GM19035 (cell line): ENCODE data around the gene CLEC20A.

Experiments used
- ATAC-seq: cut with Tn5 transposase; IDR thresholded peaks from one replicate; pipeline ENCODE4 v1.9.1; 2021; ENCODE audit not compliant: unreplicated experiment

Gene CLEC20A

DNA sequence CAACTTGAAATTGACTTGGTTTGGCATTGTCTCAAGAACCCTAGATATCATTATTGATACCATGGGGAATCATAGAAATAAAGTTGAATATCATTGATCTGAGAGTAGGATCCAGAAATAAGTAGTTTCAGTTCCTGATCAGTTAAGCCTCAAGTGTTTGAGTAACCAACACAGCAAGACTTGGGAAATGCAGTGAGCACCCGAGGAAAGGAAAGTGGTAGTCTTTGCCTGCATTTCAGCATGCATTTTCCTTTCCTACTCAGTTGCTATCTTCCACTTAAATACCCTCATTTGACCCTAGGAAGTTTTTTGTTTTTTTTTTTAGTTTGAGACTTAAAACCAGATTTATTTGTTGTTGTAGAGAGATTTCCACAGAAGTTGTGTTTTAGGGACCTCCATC lies 18.9 kb downstream of the CLEC20A start:
- ATAC-seq, result no peak

DNA sequence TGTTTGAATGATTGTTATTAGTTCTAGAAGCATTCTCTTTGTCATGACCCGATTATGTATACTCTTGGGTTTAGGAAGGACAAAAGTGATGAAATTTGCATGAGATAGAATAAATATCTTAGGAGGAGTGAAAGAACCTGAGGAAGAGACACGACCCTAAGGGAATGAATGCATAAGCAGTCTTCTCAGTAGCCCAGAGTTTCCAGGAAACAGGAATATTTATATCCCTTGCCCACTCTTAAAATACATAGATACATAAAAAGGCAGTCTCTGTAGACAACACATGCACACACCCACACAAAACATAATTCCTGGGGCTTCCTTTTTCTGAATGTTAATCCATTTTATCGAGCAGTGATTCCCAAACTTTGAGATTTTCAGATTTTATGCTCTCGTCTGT lies 19.4 kb downstream of the CLEC20A start:
- no peak for ATAC-seq

DNA sequence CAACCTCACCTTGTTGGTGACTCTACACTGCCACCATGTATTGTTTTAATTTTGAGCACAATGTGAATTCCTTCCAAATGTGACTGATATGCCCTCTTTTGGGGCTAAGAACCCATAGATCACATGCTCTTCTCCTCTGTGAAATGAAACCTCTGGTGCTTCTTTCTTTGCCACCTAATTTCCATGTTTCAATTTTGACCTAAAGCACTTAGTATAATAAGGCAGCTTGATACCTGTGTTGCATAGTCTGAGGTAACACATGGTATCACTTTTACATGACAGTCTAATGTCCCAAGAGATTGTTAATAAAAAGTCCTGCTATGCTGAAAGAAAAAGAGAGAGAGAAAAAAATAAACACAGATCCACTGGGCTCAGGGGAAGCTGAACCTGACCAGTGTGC lies 24.2 kb downstream of the CLEC20A start:
- ATAC-seq, result no peak

DNA sequence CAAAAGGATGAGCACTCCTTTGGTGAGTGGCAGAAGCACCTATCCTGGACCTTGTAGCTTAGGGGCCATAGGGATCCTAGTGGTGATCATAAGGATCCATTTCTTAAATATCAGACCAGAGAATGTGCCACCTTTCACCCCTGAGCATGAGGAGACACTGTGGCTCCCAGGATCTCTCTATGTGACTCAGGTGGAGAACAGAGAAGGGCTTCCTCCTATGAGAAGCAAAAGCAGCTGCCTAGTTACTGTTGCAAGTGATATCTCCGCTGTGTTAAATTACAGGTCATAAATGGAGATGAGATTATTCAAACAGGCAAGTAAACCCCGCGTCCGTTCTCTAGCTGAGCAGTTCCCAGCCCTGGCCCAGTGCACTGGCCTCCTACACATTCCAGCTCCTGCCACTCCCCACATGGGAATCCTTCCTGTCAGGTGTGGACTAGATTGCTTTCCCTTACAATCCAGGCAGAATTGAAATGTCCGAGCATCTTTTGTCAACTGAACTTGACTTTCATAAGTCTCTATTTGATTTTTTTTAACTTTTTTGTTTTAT lies 26.3 kb downstream of the CLEC20A start:
- ATAC-seq, result no peak

DNA sequence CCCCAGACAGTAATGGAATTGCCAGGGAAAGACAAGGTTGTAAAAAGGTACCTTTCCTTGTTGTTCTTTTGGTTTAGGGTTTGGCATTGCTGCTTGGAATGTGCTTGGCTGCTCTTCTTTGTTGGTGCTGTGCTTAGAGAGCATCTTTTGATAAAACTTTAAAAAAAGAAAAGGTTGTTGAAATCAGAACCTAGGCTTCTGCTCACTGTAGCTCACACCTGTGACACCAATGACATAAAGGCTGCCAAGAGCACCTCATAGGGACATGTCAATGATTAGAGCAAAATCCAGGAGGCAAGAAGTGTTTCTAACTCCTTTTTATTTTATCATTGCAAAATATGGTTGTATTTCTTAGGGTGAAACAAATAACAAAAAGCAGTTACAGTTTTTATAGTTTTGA lies 28.9 kb downstream of the CLEC20A start:
- no peak for ATAC-seq

DNA sequence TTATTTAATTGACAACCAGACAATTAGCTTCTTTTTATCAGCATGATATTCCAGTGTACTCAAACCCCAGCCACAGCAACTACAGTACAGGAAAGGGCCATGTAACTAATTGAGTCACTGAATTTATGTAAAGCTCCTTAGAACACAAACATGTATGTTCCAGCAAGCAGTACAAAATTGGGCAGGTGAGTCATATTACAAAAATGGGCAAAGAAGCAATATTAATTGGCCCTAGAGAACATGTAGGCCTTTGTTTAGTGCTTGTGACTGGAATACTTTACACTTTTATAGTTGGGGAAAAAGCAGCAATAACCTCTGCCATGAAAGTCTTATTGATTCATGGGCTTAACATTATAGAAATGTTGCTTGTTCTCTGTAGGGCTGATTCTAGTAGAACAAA lies 31.8 kb downstream of the CLEC20A start:
- no peak for ATAC-seq

DNA sequence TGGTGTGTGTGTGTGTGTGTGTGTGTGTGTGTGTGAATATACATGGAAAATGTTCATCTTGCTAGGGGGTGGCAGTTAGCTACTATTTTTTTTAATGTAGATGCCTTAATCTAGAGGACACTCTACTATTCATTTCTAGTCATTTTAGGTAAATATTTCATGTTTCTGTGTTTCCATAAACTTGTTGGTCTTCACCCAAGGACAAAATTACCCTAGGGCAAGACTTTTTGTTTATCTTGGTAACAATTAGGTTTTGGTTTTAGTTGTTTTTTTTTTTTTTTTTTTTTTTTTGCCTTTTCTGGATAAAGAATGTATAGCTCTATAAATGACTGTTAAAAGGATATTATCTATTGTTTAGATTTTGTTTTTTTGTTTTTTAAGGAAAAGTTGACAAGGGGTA lies 32.2 kb downstream of the CLEC20A start:
- no peak for ATAC-seq

DNA sequence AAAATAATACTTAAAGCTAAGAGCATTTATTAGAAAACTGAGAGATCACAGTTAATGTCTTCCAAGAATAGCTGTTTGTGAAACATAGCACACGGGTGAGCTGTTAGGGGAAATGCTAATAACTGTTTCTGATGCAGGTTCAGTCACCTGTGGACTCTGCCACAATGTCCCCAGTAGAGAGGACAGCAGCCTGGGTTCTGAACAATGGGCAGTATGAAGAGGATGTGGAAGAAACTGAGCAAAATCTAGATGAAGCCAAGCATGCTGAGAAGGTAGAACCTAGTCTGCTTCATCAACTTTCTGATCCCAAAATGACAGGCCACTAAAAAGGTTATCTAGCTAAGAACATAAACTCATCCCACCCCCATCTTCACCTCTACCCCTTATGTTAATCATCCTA lies 32.6 kb downstream of the CLEC20A start:
- ATAC-seq, result no peak

DNA sequence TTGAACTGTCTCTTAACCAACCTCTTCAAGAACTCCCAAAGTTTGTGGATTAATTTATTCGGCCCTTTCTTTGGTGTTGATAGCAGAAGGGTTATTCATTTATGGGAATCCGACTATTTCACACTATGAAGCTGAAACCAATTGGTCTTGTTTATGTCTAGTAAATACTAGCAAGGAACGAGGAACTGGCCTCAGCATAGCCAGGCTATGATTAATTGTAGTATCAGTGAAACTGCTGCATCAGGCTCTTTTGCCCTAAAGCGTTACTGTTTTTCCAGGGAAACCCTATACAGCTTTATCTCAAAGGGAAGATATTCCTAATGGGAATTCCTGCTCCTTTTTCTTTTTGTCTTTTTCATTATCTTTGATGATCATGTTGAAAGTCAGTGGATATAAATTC lies 35.1 kb downstream of the CLEC20A start:
- no peak for ATAC-seq

DNA sequence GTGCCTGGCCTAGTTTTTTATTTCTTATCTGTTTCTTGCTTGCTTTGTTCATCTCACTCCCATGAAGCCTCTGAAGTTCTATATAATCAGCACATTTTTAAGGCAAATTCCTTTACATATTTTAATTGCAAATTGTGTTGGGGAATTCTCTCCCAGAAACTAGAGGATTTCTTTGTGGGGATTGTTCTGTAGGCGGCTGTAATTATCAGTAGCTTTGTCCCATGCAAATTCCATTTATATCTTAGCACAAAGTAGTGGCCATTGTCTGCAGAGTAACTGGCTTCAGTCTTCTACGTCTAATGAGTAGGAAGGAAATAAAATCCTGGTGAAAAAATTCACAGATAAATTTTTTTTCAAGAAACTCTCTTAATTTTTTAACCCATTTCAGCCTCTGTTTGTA lies 35.7 kb downstream of the CLEC20A start:
- ATAC-seq, result no peak

DNA sequence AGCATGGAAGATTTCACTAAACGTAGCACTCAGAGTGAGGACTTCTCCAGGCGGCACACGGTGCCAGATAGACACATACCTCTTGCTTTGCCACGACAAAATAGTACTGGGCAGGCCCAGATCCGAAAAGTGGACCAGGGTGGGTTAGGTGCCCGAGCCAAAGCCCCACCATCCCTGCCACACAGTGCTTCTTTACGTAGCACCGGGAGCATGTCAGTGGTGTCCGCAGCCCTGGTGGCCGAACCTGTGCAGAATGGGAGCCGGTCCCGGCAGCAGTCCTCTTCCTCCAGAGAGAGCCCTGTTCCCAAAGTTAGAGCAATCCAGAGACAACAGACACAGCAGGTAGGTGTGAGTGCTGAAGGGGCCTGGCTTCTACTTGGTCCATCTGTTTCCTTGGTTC lies 38.6 kb downstream of the CLEC20A start:
- no peak for ATAC-seq

DNA sequence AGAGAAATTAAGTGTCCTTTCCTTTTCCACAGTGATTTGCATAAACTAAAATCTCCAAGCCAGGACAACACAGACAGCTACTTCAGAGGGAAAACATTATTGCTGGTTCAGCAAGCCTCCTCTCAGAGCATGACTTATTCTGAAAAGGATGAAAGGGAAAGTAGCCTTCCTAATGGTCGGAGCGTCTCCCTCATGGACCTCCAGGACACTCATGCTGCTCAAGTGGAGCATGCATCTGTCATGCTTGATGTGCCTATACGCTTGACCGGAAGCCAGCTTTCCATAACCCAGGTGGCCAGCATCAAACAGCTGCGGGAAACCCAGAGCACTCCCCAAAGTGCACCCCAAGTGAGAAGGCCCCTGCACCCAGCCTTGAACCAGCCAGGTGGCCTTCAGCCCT lies 39.1 kb downstream of the CLEC20A start:
- ATAC-seq, result no peak

DNA sequence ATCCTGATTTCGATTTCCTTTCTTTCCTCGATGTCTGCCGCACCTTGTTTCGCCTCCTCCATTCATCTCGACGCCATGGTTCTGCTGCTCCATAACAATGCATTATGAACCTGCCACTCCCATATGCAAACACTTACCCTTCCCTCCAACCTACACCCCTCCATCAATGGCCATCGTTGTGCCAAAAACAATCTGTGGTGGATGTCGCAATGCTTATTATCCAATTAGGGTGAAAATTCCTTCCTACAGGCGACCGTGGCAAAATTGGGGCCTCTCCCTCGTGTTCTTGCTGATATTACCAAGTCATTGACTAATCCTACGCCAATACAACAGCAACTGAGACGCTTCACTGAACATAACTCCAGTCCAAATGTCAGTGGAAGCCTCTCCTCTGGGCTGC lies 40.3 kb downstream of the CLEC20A start:
- ATAC-seq, result no peak

DNA sequence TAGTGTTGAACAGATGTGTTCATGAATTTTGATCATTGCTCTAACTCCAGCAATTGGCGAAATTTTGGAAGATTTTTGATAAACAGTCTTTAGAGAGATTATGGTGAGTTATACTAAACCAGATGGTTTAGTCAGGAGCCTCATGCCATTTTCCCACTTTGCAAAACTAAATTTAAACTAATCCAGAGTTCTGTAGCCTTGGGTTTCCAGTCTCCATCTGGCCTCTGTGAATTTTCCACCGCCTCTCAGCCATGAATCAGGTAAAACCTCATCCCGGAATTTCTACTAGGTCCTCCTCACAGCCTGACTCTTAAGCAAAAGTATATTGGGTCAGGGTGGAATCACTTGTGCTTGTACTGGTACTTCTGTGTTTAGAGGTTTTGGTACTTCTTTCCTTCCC lies 44.8 kb downstream of the CLEC20A start:
- ATAC-seq, result no peak

DNA sequence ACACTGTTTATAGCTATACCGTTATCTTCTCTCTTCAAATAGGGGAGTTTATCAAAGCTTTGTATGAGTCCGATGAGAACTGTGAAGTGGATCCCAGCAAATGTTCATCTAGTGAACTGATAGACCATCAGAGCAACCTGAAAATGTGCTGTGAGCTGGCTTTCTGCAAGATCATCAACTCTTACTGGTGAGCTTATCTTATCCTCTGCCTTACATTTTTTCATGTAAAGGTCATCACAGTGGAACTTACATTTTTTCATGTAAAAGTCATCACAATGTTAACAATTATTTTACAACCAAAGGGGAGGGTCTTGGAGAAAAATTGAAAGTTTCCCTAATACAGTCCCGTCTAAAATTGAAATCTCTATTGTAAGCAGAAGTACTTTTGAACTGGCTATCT lies 45.2 kb downstream of the CLEC20A start:
- no peak for ATAC-seq

DNA sequence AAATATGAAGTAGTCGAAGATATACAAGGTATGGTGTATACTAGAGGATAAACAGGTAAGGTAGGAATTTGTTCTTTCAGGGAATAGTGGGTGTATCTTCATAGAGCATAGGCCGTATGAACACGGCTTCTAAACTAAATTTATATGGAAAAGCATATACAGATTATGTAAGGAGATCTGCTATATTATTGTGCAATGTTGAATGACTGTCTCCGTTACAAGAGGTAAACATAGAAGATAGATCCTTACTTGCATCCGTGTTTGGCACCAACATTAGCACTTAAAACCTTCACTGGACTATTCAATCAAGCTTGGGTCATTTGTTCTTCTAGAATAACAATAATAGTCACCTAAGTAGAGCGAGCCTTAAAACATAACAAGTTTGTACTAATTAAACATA lies 45.9 kb downstream of the CLEC20A start:
- ATAC-seq, result no peak

DNA sequence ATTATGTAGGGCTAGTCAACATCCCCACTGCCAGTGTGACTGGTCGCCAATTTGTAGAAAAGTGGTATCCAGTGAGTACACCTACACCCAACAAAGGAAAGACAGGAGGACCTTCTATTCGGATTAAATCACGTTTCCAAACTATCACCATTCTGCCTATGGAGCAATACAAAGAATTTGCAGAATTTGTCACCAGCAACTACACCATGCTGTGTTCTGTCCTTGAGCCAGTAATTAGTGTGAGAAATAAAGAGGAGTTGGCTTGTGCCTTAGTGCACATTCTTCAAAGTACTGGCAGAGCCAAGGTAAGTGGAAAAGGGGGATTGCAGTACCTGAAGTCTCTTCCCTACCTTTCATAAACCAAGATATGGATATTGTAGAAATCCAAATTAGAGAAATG lies 53.8 kb downstream of the CLEC20A start:
- no peak for ATAC-seq

DNA sequence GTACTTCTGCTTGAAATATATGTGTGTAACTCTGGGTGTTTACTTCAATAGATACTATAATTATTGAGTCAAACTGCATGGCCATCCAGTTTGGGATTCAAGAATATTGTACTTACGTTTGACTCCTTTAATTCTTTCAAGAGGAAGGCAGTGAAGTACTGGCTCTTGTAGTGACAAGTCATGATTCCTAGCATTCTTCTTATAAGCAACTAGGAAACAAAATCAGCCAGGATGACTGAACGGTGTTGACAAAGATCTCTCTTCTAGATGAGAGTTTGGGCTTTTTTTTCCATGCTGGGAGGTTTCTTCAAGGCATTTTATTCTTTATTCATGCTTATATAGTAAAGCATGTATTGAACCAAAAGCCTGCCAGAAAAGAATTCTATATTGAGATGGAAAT lies 58.3 kb downstream of the CLEC20A start:
- no peak for ATAC-seq

DNA sequence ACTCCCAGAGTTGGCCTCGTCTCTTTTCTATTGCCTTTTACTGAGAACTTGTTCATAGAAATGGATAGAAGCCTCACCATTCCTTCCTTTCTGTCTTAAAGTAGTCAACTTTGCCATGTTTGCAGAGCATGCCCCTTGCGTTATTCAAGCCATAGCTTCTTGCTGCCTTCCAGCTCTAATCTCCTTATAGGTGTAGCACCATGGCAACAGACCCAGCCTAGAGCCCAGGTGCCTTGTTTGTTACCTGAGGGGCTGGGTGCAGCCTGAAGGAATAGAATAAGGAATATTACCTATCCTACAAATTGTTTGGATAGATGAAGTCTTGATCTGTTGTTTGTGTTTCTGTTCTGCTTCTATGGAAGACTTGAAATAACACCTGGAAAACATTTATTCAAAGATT lies 59.9 kb downstream of the CLEC20A start:
- ATAC-seq, result no peak

DNA sequence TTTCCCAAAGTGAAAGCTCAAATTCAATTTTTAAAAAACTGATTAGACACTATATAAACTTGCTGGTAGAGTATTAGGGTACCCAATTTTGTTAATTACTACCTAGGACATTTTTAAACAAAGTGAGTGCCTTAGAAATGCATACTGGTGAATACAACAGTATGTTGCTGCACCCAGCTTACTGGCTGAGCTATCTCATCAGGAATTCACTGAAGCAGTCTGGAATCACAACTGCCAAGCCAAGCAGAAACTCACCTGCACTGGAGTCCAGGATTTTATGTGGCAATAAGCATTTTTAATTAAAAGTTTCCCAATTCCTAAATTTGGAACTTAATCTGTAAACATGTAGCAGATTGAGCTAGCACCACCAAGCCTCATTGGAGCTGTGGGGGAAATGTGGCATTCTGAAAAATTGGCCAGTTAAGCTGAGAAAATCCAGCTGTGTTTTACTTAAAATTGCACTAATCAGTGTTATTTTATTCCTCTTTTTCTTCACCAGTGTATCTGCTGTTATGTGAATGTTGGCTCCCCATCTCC lies 61.8 kb downstream of the CLEC20A start:
- ATAC-seq, result no peak

DNA sequence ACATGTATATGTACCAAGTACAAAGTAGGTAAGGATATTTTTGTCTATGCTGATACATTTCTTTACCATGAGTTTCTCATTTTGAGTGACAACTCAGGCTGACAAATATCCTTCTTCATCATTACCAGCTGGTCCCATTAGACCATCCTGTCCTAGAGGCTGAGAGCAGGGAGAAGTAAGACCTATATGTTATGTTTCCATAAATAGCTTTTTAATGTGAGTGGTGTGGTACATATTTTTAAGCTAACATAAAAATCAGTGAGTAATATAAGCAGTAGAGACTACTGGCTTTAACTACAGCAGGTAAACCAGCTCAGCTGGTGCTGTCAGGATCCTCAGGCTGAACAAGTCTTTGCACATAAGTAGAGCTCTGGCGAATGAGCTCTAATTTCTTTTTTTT lies 62.4 kb downstream of the CLEC20A start:
- ATAC-seq, result no peak
